ENCODE data around the gene SNAI3. TPM values are rescaled to one million over a fixed set of nuclear protein-coding genes. Genes with fewer than 3 reads are reported as not detected.

The SNAI3 gene
- polyA plus RNA-seq, 12 donors: 3.6 to 8.6 (median 6.6) TPM; not detected in 2

DNA sequence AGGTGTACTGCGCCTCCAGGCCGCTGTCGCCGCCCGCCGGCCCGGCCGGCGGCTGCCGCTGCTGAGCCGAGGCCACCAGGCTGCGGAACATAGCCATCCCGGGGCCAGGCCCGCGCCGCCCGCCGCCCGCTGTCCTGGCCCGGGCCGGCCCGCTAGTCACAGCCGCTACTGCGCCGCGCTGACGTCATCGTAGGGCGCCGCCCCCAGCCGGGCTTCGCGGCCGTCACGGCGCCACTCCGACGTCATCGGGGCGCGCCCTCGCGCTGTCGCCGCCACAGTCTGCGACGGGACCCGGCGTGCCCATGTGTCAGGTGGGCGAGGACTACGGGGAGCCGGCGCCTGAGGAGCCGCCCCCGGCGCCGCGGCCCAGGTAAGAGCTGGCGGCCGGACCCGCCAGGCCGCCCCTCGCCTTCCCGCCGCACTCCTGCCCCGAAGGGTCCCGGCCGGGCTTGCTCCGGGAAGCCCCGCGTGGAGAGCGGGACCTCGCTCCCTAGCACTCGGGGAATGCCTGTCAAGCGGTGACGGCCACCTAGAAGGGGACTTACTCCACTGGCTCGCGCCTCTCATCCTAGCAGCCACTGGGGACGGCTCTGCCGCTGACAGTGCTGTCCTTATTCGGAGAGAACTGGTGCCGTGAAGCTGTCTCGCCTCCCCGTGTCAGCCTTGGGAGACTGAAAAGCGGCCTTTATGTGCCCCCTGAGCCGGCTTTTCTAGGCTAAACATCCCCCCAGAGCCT is 20.1 kb upstream of the SNAI3 start, which contains the start of the genes CTU2 and RNF166:
Gene CTU2 (plus strand): TSS at position 275 of the 736 bp plus-strand sequence. CDS start 28 bp downstream, at position 303.
Gene RNF166 (minus strand): TSS at position 180 of the 736 bp plus-strand sequence. CDS start 83 bp downstream, at position 97.
- DNase-seq: peak; percentile 89

DNA sequence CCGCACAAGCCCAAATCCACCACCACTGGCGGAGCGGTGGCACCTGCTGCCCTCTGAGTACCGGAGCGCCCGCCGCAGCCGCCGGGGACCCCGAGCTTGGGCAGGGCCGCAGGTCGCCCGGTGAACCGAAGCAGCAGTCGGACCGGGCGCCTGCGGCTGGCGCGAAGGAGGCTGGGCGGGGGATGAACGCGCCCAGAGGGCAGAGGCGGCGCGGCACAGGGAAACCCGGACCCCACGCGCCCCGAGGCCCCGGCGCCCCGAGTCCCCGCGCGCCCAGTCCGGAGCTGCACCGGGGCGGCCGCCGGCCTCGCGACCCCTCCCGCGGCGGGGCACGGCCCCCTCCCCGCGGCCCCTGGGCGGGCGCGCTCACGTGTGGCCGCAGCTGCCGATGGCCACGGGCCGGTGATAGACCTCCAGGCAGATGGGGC is 19.5 kb upstream of the SNAI3 start:
- DNase-seq: no peak

DNA sequence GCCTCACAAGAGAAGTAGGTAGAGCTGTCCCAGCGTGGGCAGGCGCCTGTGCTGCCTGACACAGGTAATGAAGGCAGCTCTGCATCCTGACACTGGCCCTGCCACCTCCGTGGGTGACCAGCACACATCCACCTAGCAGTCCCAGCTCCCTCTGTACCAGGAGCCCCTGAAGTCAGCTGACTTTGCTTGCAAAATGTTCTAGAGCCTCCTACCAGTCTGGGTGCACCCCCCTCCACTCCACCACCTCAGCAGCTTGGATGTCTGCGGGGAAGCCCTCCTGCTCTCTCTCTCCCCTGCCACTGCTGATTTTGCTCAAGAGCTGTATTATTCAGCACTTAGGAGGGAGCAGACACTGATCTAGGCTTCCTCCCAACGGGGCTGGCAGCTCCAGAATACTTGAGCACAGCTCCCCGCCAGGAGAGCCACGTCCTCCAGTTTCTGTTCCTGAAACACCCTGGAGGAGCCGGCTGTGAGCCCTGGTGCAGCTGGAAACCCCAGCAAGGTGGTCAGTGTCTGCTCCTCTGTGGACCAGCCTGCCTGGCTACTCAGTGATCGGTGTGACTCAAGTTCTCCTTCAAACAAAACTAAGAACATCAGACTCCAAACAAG is 18.9 kb upstream of the SNAI3 start:
- DNase-seq: no peak

DNA sequence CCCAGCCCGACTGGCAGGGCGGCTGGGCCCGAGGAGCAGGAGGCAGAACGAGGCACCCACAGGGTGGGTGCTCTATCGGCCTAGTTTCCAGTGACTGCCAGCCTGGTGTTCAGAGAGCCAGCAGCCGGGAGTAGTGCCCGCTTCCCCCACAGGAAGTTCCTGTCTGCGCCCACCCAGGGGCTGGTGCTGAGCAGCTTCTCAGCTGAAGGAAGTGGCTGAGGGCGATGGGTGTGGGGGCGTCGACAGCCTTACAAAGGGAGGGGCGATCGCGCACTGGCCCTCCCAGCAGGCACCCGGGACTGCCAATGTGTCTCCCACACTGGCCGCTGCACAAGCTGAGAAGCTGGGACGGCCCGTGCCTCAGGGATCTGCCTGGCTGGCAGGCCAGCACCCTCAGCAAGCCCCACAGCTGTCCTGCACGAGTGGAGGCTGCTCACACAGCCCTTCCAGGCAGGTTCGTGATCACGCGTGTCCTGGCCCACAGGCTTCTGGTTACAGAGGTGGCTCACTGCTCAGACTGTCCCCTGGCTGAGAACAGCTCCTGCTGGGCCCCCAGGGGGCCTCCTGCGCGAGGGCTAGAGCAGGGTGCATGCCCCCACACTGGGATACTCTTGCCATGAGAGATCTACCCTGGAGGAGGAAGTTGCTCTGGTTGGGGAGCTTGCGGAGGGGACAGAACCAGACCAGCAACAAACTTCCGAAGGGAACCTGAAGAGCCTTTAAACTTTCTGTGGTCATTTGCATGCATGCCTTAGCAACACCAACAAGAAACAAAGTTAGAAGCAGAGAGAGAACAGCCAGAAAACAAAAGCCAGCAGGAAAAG is 17.4 kb upstream of the SNAI3 start:
- no peak for DNase-seq

DNA sequence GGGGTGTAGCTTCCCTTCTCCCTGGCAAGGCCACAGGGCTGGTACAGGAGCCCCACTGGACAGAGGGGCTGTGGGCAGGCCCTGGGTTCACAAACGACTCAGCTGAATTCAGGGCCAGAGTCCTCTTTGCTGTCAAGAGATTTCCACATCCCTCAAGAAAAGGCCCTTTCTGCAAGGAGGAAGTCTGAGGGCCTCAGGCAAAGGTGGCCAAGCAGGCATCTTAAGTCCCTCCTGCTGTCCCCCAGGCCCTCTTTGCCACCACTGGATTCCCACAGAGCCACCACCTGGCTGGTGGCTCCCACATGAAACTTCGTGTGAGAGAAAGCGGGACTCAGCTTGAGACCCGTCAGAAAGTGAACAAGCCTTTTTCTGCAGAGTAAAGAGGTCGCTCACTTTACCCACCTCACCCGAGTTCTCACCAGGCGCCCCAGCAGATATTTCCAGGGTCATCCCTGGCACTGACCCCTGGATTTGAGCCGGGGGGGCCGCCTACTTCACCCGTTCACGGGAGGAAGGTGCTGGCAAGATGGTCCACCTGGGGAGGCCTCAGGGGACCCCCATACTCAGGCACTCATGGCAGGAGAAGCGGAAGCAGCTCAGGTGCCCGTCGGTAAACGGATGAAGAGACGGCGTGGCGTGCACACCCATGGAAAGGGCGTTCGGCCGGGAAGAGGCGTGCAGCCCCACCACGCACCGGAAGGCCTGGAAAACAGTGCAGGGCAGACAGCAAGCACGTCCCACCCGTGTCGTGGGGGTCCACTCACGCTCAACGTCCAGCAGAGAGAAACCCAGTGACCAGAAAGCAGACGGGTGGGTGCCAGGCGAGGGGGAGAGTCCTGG is 16.3 kb upstream of the SNAI3 start:
- DNase-seq: no peak

DNA sequence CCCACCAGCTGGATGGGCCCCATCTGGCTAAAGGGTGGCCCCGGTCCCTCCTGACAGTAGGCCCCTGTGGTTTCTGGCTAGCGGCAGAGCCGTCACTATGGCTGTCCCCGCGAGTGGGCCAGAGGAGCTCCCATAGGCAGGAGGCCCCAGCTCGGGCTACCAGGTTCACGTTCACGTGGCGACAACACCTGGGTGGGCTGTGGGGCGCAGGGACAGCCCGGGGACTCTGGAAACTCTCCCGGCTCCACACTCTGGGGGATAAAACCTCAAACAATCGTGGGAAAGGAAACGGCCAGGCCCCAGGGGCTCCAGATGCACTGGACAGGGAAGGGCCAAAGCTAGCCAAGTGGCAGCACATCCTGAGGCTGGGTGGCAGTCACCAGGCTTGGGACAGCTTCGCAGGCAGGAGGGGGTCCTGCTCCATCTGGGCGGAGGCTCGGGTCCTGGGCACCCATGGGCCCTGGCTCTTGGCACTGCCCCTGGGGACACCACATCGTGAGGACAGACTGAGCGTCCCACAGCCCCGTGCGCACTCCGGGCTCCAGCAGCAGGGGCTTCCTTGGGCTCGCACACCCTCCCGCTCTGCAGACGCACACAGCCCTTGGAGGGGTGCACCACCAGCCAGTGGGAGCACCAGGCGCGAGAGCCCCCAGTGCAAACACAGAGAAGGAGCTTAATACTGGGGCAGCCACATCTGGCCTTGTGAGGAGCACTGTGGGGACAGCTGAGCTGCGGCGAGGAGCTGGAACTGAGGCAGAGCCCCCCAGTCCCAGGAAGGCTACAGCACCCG is 15.5 kb upstream of the SNAI3 start:
- DNase-seq: no peak

DNA sequence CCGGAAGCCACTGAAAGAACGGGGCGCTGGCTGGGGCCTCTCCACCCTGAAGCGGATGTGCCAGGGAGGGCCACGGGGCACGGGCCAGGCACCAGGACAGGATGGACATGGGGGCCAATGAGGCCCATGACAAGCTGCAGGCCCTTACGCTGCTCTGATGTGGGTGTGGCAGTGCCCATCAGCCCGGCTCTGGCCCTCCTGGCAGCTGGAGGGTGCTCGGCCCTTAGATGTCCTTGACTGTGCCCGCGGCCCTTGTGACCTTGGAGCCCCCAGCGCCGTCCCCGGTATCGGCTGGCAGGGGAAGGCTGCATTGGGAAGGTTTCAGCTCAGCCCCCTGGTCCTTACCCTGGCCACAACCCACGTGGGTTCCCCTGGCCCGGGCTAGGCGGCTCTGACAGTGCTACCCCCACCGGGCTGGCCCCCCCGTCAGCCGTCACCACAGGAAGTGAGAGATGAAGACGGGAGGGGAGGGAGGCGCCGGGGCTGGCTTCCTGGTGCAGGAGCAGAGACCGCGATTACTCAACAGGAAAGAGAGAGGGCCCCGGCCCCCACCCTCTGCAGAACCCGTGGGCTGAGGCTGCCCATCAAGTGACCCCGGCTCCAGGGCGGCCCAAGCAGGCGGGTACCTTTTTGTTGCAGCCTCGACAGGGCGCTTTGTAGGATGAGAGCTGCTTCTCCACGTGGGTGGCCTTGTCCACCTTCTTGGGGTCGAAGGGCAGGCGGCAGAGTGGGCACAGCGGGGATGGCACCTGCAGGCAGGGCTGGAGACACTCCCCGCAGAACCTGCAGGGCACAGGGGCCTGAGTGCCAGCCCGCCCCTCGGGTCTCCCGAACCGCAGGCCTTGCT is 14.6 kb upstream of the SNAI3 start:
- DNase-seq: peak; percentile 47

DNA sequence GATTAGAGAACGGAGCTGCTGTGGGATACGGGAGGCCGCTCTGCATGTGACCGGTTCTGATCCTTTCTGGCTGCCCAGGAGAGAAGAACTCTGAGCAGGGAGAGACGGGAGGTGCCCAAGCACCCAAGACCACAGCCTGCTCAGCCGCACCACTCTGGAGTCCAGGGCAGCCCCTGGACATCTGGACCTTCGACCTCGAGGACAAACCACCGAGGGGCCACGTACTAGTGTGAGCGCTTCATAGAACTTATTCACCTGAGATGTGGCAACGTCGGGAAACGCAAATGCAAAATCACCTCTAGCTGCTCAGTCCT is 14.0 kb upstream of the SNAI3 start:
- DNase-seq: no peak

DNA sequence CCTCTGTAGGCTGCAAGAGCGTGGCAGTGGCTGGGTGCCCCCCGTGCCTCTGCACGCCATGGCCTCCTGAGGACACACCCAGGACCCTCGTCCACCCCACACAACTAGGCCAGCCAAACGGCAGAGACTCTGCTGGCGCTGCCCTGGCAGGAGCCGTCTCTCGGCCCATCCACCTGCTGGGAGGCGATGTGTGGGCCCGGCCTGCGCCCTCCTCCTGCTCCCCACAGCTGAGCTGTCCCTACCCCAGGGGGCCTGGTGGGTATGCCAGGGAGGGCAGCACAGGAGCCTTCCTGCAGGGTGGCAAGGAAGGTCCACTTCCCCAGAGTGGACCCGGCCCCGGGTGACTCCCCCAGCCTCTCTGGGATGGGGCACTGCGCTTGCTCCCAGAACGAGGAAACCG is 12.9 kb upstream of the SNAI3 start:
- DNase-seq: no peak

DNA sequence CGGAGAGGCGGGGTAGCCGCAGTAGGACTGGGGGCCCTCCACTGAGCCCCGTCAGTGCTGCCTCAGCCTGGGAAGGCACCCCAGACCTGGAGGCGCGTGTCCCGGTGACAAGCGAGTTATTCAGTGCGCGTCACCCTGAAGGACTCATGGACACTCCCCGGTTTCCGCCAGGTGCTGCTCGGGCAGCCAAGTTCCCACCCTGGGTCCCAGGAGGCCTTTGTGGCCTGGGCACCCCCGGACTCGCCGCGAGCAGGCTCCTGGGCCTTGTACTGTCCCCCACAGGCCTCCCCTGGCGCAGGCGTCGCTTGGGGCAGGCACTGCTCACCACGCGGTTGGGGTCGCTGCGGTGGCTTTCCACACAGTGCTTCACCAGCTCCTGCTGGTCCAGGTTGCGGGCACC is 12.3 kb upstream of the SNAI3 start:
- DNase-seq: no peak

DNA sequence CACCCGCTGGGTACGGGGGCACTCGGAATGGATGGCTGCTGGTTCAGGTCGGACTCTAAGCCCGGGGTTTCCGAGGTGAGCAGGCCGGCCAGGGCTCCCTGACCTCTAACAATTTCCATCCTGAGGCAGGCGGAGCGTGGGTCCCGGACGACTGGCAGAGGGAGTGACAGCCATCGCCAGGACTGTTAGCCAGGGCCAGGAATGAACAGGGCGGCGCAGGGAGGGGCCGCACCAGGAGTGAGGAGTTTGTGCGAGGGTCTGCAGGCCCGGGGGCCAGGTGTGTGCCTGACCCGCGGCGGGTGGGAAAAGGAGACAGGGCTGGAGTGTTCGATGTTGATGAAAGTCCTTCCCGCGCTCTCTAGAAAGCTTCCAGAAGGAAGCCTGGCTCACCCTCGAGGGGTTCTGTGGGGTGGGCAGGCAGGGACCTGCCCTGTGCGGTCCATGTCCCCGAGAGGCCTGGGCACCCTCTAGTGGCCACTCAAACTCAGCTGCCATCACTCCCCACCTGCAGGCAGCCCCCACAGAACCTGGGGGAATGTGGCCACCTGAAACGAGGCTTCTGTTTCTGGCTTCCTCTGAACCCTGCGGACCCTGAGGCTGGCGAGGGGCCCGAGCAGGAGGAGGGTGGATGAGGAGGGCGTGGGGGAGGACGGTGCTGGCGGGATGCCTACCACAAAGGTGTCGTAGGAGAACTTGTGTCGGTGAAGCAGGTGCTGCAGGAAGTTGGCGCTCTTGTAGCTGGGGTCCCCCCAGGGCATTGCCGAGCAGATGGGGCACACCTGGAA is 11.7 kb upstream of the SNAI3 start:
- DNase-seq: no peak

DNA sequence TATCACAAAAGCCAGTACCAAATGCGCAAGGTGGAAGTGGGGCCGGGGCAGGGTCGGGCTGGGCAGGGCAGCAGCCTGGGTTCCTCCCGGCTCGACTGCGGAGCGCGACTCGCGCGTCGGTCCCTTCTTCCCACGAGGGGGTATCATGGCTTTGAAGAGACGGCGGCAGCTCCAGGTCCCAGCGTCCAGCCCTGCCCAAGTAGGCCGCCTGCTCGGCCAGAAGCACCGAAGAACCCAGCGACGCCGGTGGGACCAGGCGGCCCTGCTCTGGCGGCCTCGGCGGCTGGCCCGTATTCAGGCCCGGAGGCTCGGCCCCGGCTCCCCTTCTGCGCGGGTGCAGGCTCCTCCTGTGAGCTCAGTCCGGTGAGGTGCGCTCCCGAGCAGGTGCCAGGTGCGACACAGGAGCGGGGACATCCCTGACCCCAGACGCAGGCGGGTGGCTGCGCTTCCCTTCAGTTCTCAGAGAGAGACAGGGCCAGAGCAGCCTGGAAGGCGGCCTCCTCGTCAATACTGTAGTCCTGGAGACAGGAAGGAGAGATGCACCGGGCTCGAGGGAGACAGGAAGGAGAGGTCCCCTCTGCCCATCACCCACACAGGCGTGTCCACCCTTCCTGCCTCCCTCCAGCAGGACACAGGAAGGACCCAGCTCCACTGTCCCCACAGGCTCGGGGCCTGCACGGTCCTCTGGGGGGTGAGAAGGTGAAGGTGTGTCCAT is 11.0 kb upstream of the SNAI3 start:
- no peak for DNase-seq

DNA sequence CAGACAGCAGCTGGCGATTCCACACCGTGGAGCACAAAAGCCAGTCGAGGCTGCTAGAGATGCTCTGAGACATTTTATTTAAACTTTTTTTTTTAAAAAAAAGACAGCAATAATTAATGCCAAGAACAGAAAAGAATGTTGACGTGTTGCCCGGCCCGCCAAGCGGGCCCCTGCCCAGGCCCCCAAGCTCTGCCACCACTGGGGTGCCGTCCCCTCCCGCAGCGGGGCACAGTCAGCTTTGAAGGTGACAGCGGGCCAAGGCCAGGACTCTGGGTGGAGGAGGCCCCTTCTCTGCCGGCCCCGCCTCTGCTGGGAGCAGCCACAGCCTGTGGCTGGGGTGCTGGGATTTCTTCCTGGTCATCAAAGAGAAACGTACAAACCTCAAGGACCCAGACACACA is 10.1 kb upstream of the SNAI3 start:
- DNase-seq: no peak

DNA sequence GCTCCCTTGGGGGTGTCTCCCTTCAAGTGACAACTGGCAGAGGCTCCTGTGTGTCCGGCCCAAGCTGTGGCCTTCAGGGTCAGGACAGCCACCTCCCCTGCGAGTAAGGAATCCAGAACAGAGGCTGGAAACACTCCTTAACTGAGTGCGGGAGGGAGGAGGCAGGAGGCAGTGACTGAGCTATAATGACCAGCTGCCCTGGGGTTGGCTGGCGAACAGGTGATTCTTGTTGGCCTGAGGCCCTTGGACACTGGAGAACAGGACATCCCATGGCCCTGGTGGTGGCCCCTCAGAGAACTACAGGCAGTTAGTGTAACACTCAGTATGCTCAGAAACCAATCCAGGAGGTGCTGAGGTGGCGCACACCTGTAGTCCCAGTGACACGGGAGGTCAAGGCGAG is 9.4 kb upstream of the SNAI3 start:
- no peak for DNase-seq

DNA sequence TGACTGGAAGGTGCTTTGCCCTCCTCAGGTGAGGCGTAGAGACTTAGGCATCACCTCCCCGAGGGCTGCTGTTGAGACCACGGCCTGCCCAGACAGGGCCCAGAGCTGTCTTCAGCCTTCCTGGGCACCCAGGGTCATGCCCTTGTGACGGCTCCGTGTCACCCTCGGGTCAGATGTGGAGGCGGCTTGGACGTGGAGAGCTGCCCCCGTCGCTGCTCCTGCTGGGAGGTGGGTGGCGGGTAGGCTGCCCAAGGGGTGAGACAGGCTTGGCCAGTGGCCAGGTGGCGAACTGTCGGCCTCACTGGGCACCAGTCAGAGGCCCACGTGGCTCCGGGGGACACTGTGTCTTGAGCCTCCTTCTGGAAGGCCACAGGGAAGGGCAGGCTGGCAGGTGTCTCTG is 8.9 kb upstream of the SNAI3 start:
- DNase-seq: no peak

DNA sequence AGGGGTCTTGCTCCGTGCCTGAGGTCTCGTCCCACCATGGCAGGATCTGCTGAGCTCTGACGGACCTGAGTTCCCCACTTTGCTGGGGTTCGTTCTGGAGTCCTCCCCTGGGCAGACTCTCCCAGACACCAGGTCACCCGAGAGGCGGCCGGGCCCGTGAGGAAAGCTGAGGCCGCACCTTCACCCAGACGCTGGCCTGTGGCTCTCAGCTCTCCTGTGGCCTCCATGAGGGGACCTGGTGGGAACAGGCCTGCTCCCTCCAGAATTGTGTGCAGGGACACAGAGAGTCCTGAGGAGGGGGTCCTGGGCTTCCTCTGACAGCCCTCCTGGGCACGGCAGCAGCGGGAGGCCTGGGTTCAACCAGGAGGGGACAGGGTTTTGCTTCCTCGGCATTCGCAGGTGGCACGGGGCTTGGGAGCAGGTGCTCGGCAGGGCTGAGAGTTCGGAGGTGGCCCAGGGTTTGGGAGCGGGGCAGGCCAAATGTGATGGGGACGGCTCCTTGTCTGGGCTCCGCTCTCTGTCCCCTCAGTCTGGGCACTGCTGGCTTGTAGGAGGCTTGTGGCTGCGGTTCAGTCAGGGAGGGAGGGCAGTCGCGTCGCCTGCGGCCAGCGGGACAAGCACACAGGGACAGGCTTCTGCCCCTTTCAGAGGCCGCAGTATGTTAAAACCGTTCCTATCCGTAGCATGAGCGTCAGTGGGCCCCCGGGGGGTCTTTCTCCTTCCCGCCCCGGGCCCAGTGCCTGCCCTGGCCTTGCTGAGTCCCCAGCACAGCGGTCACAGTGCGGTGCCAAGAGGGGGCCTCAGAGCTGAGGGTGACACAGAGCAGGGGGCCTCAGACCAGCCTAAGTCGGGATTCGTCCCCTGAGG is 8.1 kb upstream of the SNAI3 start:
- no peak for DNase-seq

DNA sequence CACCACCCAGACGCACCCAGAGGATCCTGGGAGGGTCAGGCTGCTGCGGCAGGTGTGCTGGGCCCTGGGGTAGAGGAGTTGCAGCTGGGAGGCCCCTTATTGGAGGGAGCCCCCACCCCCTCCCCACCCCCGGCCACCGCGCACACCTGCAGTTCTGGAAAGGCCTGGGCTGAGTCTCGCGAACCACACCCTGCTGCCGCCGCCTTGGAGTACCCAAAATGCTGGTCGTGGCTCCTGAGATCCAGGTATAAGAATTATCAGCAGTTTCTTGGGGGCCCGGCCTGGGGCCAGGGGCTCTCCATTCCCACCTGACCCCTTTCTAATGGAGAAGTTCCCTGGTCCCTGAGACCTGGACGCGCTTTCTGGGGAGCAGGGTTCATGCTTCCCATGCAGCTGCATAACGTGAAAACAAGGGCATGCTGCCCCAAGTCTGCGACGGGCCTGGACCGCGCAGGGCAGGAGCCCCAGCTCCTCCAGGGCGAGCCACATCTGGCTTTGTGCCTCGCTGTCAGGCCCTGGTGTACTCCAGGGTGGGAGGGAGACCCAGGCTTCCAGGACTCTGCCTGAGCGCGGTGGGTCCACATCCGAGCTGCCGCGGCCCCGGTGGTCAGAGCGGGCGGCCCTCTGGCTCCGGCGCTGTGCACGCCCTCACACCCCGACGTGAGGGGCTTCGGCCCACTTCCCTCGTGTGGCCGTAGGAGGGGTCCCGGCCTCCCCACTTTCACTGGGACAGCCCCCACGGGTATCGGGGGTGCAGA is 7.3 kb upstream of the SNAI3 start:
- DNase-seq: no peak
